HPDE6-E6E7 (cell line): ENCODE measurements around the gene ARNT2.

Experiments
- DNase-seq: peaks from one replicate; pipeline ENCODE4 v3.0.0; 2011; ENCODE audit warnings: missing footprints; ENCODE audit errors: extremely low spot score

ARNT2 gene

GRCh38 chr15:80466543-80466942 lies 62.4 kb downstream of the ARNT2 start:
- no peak for DNase-seq

- DNase-seq: no peak
Measured at GRCh38 chr15:80467311-80467714, 63.1 kb downstream of the ARNT2 start.

- no peak for DNase-seq
Measured at GRCh38 chr15:80468796-80469195, 64.6 kb downstream of the ARNT2 start.

- no peak for DNase-seq
Measured at GRCh38 chr15:80471881-80472280, 67.7 kb downstream of the ARNT2 start.

- DNase-seq: no peak
Measured at GRCh38 chr15:80473286-80474223, 69.4 kb downstream of the ARNT2 start.

GRCh38 chr15:80474224-80475215 lies 70.3 kb downstream of the ARNT2 start:
- DNase-seq: no peak

GRCh38 chr15:80475572-80475971 lies 71.4 kb downstream of the ARNT2 start:
- no peak for DNase-seq

- no peak for DNase-seq
Measured at GRCh38 chr15:80476036-80476435, 71.9 kb downstream of the ARNT2 start.

- no peak for DNase-seq
Measured at GRCh38 chr15:80478075-80478474, 73.9 kb downstream of the ARNT2 start.

GRCh38 chr15:80479191-80479590 lies 75.0 kb downstream of the ARNT2 start:
- no peak for DNase-seq

- DNase-seq: no peak
Measured at GRCh38 chr15:80480171-80480811, 76.1 kb downstream of the ARNT2 start.

- DNase-seq: no peak
Measured at GRCh38 chr15:80480909-80481308, 76.7 kb downstream of the ARNT2 start.

GRCh38 chr15:80482696-80483095 lies 78.5 kb downstream of the ARNT2 start:
- no peak for DNase-seq

- DNase-seq: no peak
Measured at GRCh38 chr15:80483725-80484161, 79.6 kb downstream of the ARNT2 start.

- DNase-seq: no peak
Measured at GRCh38 chr15:80484333-80484864, 80.2 kb downstream of the ARNT2 start.

- peak; percentile 22 for DNase-seq
Measured at GRCh38 chr15:80485370-80486164, 81.4 kb downstream of the ARNT2 start.

- DNase-seq: no peak
Measured at GRCh38 chr15:80487839-80488390, 83.7 kb downstream of the ARNT2 start.

GRCh38 chr15:80489030-80489594 lies 84.9 kb downstream of the ARNT2 start:
- no peak for DNase-seq

- no peak for DNase-seq
Measured at GRCh38 chr15:80490431-80490990, 86.3 kb downstream of the ARNT2 start.
